H9 (cell line): ENCODE measurements around the gene KLHL18. TPM values are rescaled to one million over a fixed set of nuclear protein-coding genes. Genes with fewer than 3 reads are reported as not detected.
"Not testable (repeated sequence)": the region's sequence is repeated elsewhere in the genome, so short reads cannot be mapped to it uniquely, and the experiment has no call there.

Source experiments
- DNase-seq: peaks from one replicate; pipeline ENCODE4 v3.0.0-alpha.2; 2017
- H2AFZ ChIP-seq: one replicate; pipeline ENCODE4 v1.6.1; 2013; ENCODE audit warnings: mild to moderate bottlenecking, low read length, control low read depth, moderate library complexity
- H2AK5ac ChIP-seq: 2 replicates; pipeline ENCODE4 v1.6.1; 2013; ENCODE audit warnings: low read length, control low read depth, mixed read lengths; ENCODE audit not compliant: insufficient read length
- H2BK120ac ChIP-seq: one replicate; pipeline ENCODE4 v1.6.1; 2013; ENCODE audit warnings: low read depth, mild to moderate bottlenecking, low read length, control low read depth, inconsistent platforms; ENCODE audit not compliant: poor library complexity, severe bottlenecking
- H2BK12ac ChIP-seq: 2 replicates; pipeline ENCODE4 v1.6.1; 2013; ENCODE audit warnings: low read length, control low read depth, mixed read lengths, low read depth; ENCODE audit not compliant: insufficient read length
- H2BK15ac ChIP-seq: 2 replicates; pipeline ENCODE4 v1.6.1; 2013; ENCODE audit warnings: low read depth, low read length, control low read depth
- H2BK20ac ChIP-seq: one replicate; pipeline ENCODE4 v1.6.1; 2013; ENCODE audit warnings: low read depth, mild to moderate bottlenecking, low read length, control low read depth, inconsistent platforms; ENCODE audit not compliant: poor library complexity, severe bottlenecking
- H2BK5ac ChIP-seq: 2 replicates; pipeline ENCODE4 v1.6.1; 2013; ENCODE audit warnings: low read length, control low read depth, mixed read lengths; ENCODE audit not compliant: insufficient read length
- H3K14ac ChIP-seq: 2 replicates; pipeline ENCODE4 v1.6.1; 2013; ENCODE audit warnings: low read length, control low read depth; ENCODE audit not compliant: insufficient read depth
- H3K18ac ChIP-seq: 2 replicates; pipeline ENCODE4 v1.6.1; 2013; ENCODE audit warnings: low read depth, mild to moderate bottlenecking, mixed read lengths, low read length, control low read depth; ENCODE audit not compliant: insufficient read length
- H3K23ac ChIP-seq: 2 replicates; pipeline ENCODE4 v1.6.1; 2013; ENCODE audit warnings: low read length, control low read depth, mixed read lengths, low read depth; ENCODE audit not compliant: insufficient read length
- H3K23me2 ChIP-seq: 2 replicates; pipeline ENCODE4 v1.6.1; 2013; ENCODE audit warnings: low read depth, mild to moderate bottlenecking, mixed read lengths, low read length, control low read depth; ENCODE audit not compliant: insufficient read length, poor library complexity, severe bottlenecking
- H3K27ac ChIP-seq: 2 replicates; pipeline ENCODE4 v1.5.1; 2013; ENCODE audit warnings: low read length, control low read depth, mixed read lengths, low read depth; ENCODE audit not compliant: insufficient read length
- H3K27me3 ChIP-seq: 2 replicates; pipeline ENCODE4 v1.6.1; 2013; ENCODE audit warnings: low read length, control low read depth, inconsistent platforms; ENCODE audit not compliant: insufficient read depth
- H3K4ac ChIP-seq: 2 replicates; pipeline ENCODE4 v1.6.1; 2013; ENCODE audit warnings: low read depth, mild to moderate bottlenecking, control low read depth, inconsistent platforms, low read length, moderate library complexity
- H3K4me1 ChIP-seq: 2 replicates; pipeline ENCODE4 v1.6.1; 2013; ENCODE audit warnings: low read length, control low read depth, inconsistent platforms; ENCODE audit not compliant: insufficient read depth
- H3K4me2 ChIP-seq: 2 replicates; pipeline ENCODE4 v1.6.1; 2013; ENCODE audit warnings: low read length, control low read depth, mixed read lengths; ENCODE audit not compliant: insufficient read length, insufficient read depth
- H3K56ac ChIP-seq: 2 replicates; pipeline ENCODE4 v1.6.1; 2013; ENCODE audit warnings: low read depth, mild to moderate bottlenecking, mixed read lengths, low read length, control low read depth; ENCODE audit not compliant: insufficient read length
- H3K79me1 ChIP-seq: 2 replicates; pipeline ENCODE4 v1.6.1; 2013; ENCODE audit warnings: low read depth, mild to moderate bottlenecking, moderate library complexity, low read length, control low read depth, inconsistent platforms; ENCODE audit not compliant: insufficient read depth, poor library complexity, severe bottlenecking
- H3K79me2 ChIP-seq: 2 replicates; pipeline ENCODE4 v1.6.1; 2013; ENCODE audit warnings: low read length, control low read depth, inconsistent platforms; ENCODE audit not compliant: insufficient read depth
- H3K9ac ChIP-seq: 2 replicates; pipeline ENCODE4 v1.6.1; 2013; ENCODE audit warnings: low read length, control low read depth, mixed read lengths; ENCODE audit not compliant: insufficient read length; ENCODE audit errors: extremely low read depth
- H3K9me3 ChIP-seq: one replicate; pipeline ENCODE4 v1.6.1; 2013; ENCODE audit warnings: low read depth, low read length, inconsistent platforms; ENCODE audit not compliant: control insufficient read depth
- H3T11ph ChIP-seq: one replicate; pipeline ENCODE4 v1.6.1; 2013; ENCODE audit warnings: mild to moderate bottlenecking, low read length, control low read depth, inconsistent platforms
- H4K20me1 ChIP-seq: one replicate; pipeline ENCODE4 v1.6.1; 2013; ENCODE audit not compliant: control insufficient read depth, insufficient read length, insufficient read depth
- H4K5ac ChIP-seq: 2 replicates; pipeline ENCODE4 v1.6.1; 2013; ENCODE audit warnings: low read depth, mild to moderate bottlenecking, mixed read lengths, low read length, control low read depth; ENCODE audit not compliant: insufficient read length
- H4K8ac ChIP-seq: replicated peaks from 2 replicates; pipeline ENCODE4 v1.6.1; 2013; ENCODE audit warnings: low read length, control low read depth, mixed read lengths, low read depth; ENCODE audit not compliant: insufficient read length
- H4K91ac ChIP-seq: 2 replicates; pipeline ENCODE4 v1.6.1; 2013; ENCODE audit warnings: low read depth, mild to moderate bottlenecking, moderate library complexity, mixed read lengths, low read length, control low read depth; ENCODE audit not compliant: insufficient read length
- H3K27ac Mint-ChIP-seq, 3 experiments: 2 replicates in 2 of 3; 3 replicates in 1 of 3; pipeline ENCODE4 v1.8.0; 2020 to 2021; ENCODE audit warnings: mixed read lengths in 3 of 3, mild to moderate bottlenecking in 1 of 3, moderate library complexity in 1 of 3
- H3K27me3 Mint-ChIP-seq: 2 replicates; pipeline ENCODE4 v1.8.0; 2021; ENCODE audit warnings: low read depth, mild to moderate bottlenecking, moderate library complexity, mixed read lengths
- H3K36me3 Mint-ChIP-seq, 3 experiments: 2 replicates in 2 of 3; 3 replicates in 1 of 3; pipeline ENCODE4 v1.8.0; 2020 to 2021; ENCODE audit warnings: low read depth in 3 of 3, mixed read lengths in 3 of 3; ENCODE audit not compliant: insufficient read depth in 1 of 3
- H3K4me1 Mint-ChIP-seq, 2 experiments: 2 replicates each; pipeline ENCODE4 v1.8.0; 2020; ENCODE audit warnings: mixed read lengths in 2 of 2
- H3K4me3 Mint-ChIP-seq, 2 experiments: 2 replicates in 1 of 2; 3 replicates in 1 of 2; pipeline ENCODE4 v1.8.0; 2020 to 2021; ENCODE audit warnings: mild to moderate bottlenecking in 2 of 2, mixed read lengths in 2 of 2, moderate library complexity in 1 of 2
- H3K9me3 Mint-ChIP-seq, 2 experiments: 2 replicates in 1 of 2; 3 replicates in 1 of 2; pipeline ENCODE4 v1.8.0; 2020; ENCODE audit warnings: mild to moderate bottlenecking in 2 of 2, mixed read lengths in 2 of 2, moderate library complexity in 1 of 2
- CTCF ChIP-seq: fragments of 200-600 bp; sonication (generic); conservative IDR thresholded peaks from 3 replicates; pipeline ENCODE4 v1.8.0; 2021; ENCODE audit warnings: antibody characterized with exemption, mild to moderate bottlenecking
- WGBS: extraction: QIAGEN DNeasy Blood & Tissue Kit; methylation state at CpG from one replicate; pipeline ENCODE4 v1.1.7; 2013; ENCODE audit warnings: missing lambda C conversion rate, low lambda C conversion rate, mixed read lengths; ENCODE audit not compliant: insufficient read length; ENCODE audit errors: extremely low coverage; 5-methylcytosine and 5-hydroxymethylcytosine counted together
- total RNA-seq: library from RNA; stranded (reverse); gene quantifications from 2 replicates; pipeline ENCODE4 v1.2.1, GENCODE V29; 2021

Gene KLHL18
- total RNA-seq, 1 experiment from 2014 or later = 55.3 TPM

GRCh38 chr3:47291158-47291753, 8.5 kb downstream of the KLHL18 start:
- Histone ChIP-seq H2BK120ac (no peak overlapping the region), H2BK15ac (no peak overlapping the region), H2BK20ac (no peak overlapping the region), H2AK5ac (no peak overlapping the region), H3K18ac (no peak overlapping the region), H3K9ac (no peak overlapping the region), H3K4me2 (no peak overlapping the region), H3K23ac (no peak overlapping the region), H3K4me1 (no peaks in the 10 kb centered on the region), H2BK12ac (no peak overlapping the region), H3K27ac (no peak overlapping the region), H4K5ac (no peak overlapping the region), H4K8ac (no peak overlapping the region), H2BK5ac (no peak overlapping the region), H3K4ac (no peak overlapping the region), H3K9me3 (no peaks in the 10 kb centered on the region), H3K56ac (no peak overlapping the region), H4K20me1 (no peaks in the 10 kb centered on the region), H2AFZ (no peak overlapping the region), H3K14ac (no peak overlapping the region), H4K91ac (no peak overlapping the region), H3T11ph (no peak overlapping the region), H3K79me2 (peaks cover 7% of the 10 kb centered on the region; the same call in 1 of the 2 replicates), H3K23me2 (no peaks in the 10 kb centered on the region), H3K79me1 (peaks cover 11% of the 10 kb centered on the region), H3K27me3 (no peaks in the 10 kb centered on the region)
- peaks cover 11 to 34% (median 26%) of the 10 kb centered on the region in 3 experiments; a peak in 6 of 7 replicates for H3K36me3 Mint-ChIP-seq
- no peak overlapping the region for H3K4me3 Mint-ChIP-seq
- H3K27me3 Mint-ChIP-seq = no peaks in the 10 kb centered on the region
- no CpG with 5 or more reads among the region's 4 CpGs for WGBS
- 0 out of 7 replicates have a peak overlapping the region, but pooled peaks of 1 of the 3 experiments have one; percentile 21 for H3K27ac Mint-ChIP-seq
- peaks cover 11 to 21% of the 10 kb centered on the region in 2 experiments; a peak in 3 of 4 replicates for H3K4me1 Mint-ChIP-seq
- H3K9me3 Mint-ChIP-seq = no peaks in the 10 kb centered on the region
- DNase-seq = no peak
- no peak for TF ChIP-seq CTCF

DNA sequence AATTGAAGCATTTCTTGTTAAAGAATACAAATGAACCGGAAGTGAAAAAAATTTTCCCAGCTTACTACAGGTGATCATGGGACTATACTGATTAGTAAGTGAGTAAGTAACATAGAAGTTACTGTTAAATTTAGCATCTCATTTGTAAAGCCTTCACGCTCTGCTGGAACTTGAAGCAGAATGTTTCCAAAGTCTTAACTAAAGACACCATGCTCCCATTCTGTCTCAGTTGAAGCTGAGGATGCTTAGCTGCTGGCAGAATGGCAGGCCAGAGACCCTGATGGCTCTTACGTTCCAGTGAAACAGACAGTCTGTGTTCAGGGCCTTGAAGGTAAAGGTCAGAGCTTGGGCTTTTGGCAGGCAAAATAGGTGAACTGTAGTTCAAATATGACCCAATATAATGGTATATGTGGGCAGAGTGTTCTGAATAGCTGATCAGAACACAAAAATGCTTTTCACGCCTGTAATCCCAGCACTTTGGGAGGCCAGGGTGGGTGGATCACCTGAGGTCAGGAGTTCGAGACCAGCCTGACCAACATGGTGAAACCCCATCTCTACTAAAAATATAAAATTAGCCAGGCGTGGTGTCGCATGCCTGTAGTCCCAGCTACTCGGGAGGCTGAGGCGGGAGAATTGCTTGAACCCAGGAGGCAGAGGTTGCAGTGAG, 9.1 kb downstream of the KLHL18 start:
- H3K27ac Mint-ChIP-seq, H3K27me3 Mint-ChIP-seq, H3K9ac ChIP-seq, H3K79me2 ChIP-seq, H3K9me3 Mint-ChIP-seq, H4K91ac ChIP-seq, H2AK5ac ChIP-seq, H3K4ac ChIP-seq, H2BK15ac ChIP-seq, H3K23me2 ChIP-seq, H2BK5ac ChIP-seq, H3K9me3 ChIP-seq, H2AFZ ChIP-seq, H3K23ac ChIP-seq, H3K18ac ChIP-seq, H3K4me1 ChIP-seq, H2BK12ac ChIP-seq, H3K56ac ChIP-seq, H2BK120ac ChIP-seq, H3K27me3 ChIP-seq, H3K14ac ChIP-seq, H3K4me3 Mint-ChIP-seq, H4K5ac ChIP-seq, H3K27ac ChIP-seq, H3T11ph ChIP-seq, DNase-seq, H3K4me2 ChIP-seq, H4K20me1 ChIP-seq, H4K8ac ChIP-seq, H2BK20ac ChIP-seq: not testable (repeated sequence)
- peaks cover 16 to 25% of the 10 kb centered on the region in 2 experiments for H3K4me1 Mint-ChIP-seq
- peaks cover 11% of the 10 kb centered on the region for H3K79me1 ChIP-seq
- WGBS = no CpG with 5 or more reads among the region's 9 CpGs
- H3K36me3 Mint-ChIP-seq = peaks cover 10 to 29% (median 26%) of the 10 kb centered on the region in 3 experiments; a peak in 6 of 7 replicates
